SU-DHL-6 (cell line): ENCODE results near the gene ZFAND3.

Source experiments
- CTCF ChIP-seq: fragments of 200-600 bp; sonication (generic); IDR thresholded peaks from one replicate; pipeline ENCODE4 v1.5.1; 2017; ENCODE audit warnings: antibody characterized with exemption, mild to moderate bottlenecking, low read length, moderate library complexity; ENCODE audit not compliant: insufficient read depth, poor library complexity, severe bottlenecking
- EZH2phosphoT487 ChIP-seq: fragments of 200-600 bp; sonication (generic), shearing (Covaris generic); conservative IDR thresholded peaks from 2 replicates; pipeline ENCODE4 v1.6.1; 2018; ENCODE audit warnings: mild to moderate bottlenecking, antibody characterized with exemption, low read length, moderate library complexity, mixed read lengths

- no peak for TF ChIP-seq EZH2phosphoT487
- TF ChIP-seq CTCF, result no peak
Observed at GRCh38 chr6:38163186-38164130, 343.9 kb downstream of the ZFAND3 start.
